ENCODE data around the gene GRIK4. TPM values are rescaled to one million over a fixed set of nuclear protein-coding genes. Genes with fewer than 3 reads are reported as not detected.

The GRIK4 gene
- total RNA-seq, 2 experiments from 2014 or later = not detected

DNA sequence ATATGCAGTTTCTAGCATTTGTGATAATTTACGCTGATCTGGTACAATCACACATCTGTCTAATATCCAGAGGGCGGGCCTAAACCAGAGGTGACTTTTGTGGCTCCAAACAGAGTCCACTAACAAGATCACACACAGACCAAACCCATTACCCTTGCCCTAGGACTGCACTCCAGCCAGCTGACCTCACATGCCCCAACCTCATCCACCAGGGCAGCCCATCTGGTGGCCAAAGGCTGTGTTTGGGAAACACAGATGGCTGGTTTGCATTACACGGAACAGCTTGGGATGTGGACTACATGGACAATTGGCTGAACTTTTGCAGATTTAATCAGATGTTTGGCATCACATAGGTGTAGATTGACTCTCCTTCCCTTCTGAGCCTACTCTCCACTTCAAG, 228.2 kb downstream of the GRIK4 start:
- H3K4me3 Mint-ChIP-seq = no peak overlapping the region
- no peak overlapping the region for H3K27ac Mint-ChIP-seq
- TF ChIP-seq, protein P1, sequence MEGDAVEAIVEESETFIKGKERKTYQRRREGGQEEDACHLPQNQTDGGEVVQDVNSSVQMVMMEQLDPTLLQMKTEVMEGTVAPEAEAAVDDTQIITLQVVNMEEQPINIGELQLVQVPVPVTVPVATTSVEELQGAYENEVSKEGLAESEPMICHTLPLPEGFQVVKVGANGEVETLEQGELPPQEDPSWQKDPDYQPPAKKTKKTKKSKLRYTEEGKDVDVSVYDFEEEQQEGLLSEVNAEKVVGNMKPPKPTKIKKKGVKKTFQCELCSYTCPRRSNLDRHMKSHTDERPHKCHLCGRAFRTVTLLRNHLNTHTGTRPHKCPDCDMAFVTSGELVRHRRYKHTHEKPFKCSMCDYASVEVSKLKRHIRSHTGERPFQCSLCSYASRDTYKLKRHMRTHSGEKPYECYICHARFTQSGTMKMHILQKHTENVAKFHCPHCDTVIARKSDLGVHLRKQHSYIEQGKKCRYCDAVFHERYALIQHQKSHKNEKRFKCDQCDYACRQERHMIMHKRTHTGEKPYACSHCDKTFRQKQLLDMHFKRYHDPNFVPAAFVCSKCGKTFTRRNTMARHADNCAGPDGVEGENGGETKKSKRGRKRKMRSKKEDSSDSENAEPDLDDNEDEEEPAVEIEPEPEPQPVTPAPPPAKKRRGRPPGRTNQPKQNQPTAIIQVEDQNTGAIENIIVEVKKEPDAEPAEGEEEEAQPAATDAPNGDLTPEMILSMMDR (IDR thresholded peaks at IDR 0.05) = no peak
- ATAC-seq (no peak), DNase-seq (no peak)
- ChIA-PET CTCF (no interaction called here), POLR2A (no interaction called here)
- no peaks in the 10 kb centered on the region for H3K4me1 Mint-ChIP-seq (ENCODE audit: low read depth)
- H3K27me3 Mint-ChIP-seq = peaks cover 8% of the 10 kb centered on the region
- H3K9me3 Mint-ChIP-seq = no peaks in the 10 kb centered on the region
- intact Hi-C loops (cut with micrococcal nuclease) = no loop called here
- no peaks in the 10 kb centered on the region for H3K36me3 Mint-ChIP-seq (ENCODE audit: low read depth)

DNA sequence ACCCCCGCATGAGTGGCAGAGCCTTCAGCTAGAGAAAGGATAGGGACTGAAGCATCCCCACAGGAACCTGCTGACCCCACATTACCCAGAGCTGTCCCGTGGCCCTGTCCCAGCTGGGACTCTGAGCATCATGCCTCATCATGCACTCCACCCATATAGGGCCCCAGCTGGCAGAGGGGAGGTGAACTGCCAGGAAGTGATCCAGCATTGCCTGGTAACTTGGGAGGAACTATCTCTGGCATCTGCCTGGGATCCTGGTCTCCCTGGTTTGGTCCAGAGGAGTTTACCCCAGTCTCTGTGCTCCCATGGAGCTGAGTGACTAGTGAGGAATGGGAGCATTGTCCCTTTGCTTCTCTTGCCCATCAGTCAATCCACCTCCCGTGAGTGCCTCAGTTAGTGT, 228.8 kb downstream of the GRIK4 start:
- H3K4me3 Mint-ChIP-seq = no peak overlapping the region
- H3K9me3 Mint-ChIP-seq = no peaks in the 10 kb centered on the region
- H3K27ac Mint-ChIP-seq = no peak overlapping the region
- ATAC-seq (no peak), DNase-seq (no peak)
- CTCF ChIA-PET = no interaction called here
- POLR2A ChIA-PET = no interaction called here
- no peaks in the 10 kb centered on the region for H3K4me1 Mint-ChIP-seq (ENCODE audit: low read depth)
- peaks cover 8% of the 10 kb centered on the region for H3K27me3 Mint-ChIP-seq
- TF ChIP-seq, protein P1 (IDR thresholded peaks at IDR 0.05) = no peak
- intact Hi-C loops (cut with micrococcal nuclease) = no loop called here
- H3K36me3 Mint-ChIP-seq (ENCODE audit: low read depth) = no peaks in the 10 kb centered on the region

DNA sequence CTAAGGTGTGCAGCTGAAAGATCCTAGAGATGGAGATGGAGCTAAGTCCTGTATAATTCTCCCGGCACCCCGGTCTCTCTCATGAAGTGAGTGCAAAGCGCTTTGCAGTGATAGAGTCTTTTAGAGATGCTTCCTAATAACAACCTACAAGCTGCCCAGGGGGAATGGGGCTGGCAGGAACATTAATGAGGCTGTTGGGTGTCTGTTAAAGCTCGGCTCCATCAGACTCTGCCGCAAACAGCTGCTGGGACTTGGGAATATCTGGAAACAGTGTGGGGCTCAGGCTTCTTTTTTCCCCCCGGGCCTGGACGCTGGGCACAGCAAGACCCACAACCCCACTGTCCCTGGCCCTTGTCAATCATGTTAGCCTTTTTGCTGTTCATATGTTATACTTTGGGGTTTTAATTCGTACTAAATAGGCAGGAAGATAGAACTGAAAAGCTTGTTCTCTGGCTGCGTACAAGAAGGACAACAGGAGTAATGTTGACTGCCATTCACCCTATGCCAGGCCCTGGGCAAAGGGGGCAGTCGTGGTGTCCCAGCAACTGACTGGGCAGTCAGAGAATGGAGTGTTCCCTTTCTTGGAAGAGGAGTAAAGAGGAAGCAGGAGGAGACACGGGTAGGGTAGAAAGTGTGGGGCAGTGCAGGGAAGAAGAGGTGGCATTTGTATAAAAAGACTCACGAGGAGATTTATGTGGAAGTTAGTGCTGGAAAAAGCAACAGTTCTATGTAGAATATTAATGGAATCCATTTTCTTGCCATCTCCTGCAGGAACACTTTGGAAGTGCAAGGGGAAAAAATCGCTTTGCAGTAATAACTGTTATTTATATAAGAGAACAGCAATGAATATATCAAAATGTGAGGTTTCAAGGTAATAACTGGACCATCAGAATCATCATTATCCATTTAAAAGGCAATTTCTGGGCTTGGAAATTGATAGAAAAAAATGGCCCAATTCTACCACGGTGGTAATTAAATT, 232.8 kb downstream of the GRIK4 start:
- H3K36me3 Mint-ChIP-seq (ENCODE audit: low read depth) = no peaks in the 10 kb centered on the region
- peaks cover 4% of the 10 kb centered on the region for H3K27me3 Mint-ChIP-seq
- POLR2A ChIA-PET = no interaction called here

DNA sequence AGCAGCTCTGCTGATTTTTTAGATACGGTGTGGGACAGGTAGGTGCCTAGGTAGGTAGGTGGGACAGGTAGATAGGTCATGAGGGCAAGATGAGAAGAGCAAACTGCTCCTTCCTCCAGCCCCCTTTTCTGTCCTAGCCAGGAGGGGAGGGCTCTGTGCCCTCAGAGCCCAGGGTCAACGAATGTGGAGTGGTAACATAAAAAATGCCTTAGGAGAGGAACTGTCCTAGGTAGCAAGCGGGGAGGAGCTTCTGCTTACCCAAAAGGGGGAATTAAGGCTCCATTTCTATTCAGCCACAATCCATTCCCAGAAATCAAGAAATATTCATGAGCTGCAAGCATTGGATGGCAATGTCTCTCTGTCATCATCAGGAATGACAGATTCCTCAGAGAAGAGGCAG, 234.8 kb downstream of the GRIK4 start:
- ChIA-PET POLR2A (interaction anchor here (0.6 to 1.2 kb wide), 2 partner anchors 76 to 243 kb away, joined by 3 read pairs; no protein-coding TSS in a partner anchor), CTCF (interaction anchor here (1.6 kb wide), 1 partner anchor 33 kb away, joined by 4 read pairs; no protein-coding TSS in a partner anchor)
- no peaks in the 10 kb centered on the region for H3K9me3 Mint-ChIP-seq
- no peaks in the 10 kb centered on the region for H3K36me3 Mint-ChIP-seq (ENCODE audit: low read depth)
- TF ChIP-seq, protein P1 (IDR thresholded peaks at IDR 0.05) = no peak
- peaks cover 2% of the 10 kb centered on the region for H3K27me3 Mint-ChIP-seq
- DNase-seq (no peak), ATAC-seq (no peak)
- H3K4me3 Mint-ChIP-seq = no peak overlapping the region
- no peaks in the 10 kb centered on the region for H3K4me1 Mint-ChIP-seq (ENCODE audit: low read depth)
- intact Hi-C loops (cut with micrococcal nuclease) = no loop called here
- H3K27ac Mint-ChIP-seq = no peak overlapping the region

More for the DNA sequence above, 232.8 kb downstream of the GRIK4 start:
- Mint-ChIP-seq H3K9me3 (no peaks in the 10 kb centered on the region), H3K4me3 (no peak overlapping the region), H3K27ac (no peak overlapping the region), H3K4me1 (ENCODE audit: low read depth) (no peaks in the 10 kb centered on the region)
- TF ChIP-seq, protein P1 (IDR thresholded peaks at IDR 0.05) = no peak
- CTCF ChIA-PET = interaction anchor here (1.1 kb wide), 1 partner anchor 58 kb away, joined by 3 read pairs; no protein-coding TSS in a partner anchor
- no peak for DNase-seq
- ATAC-seq = no peak
- intact Hi-C loops (cut with micrococcal nuclease) = no loop called here
